Fibroblast of lung (primary cell): Measurements from ENCODE around the gene BTBD9. TPM values are rescaled to one million over a fixed set of nuclear protein-coding genes. Genes with fewer than 3 reads are reported as not detected.

ENCODE experiments used
- DNase-seq, 2 donors: peaks; one replicate each; pipeline versions ENCODE4 v3.0.0 to v3.0.0-alpha.2; 2010; ENCODE audit warnings: low read depth in 2 of 2
- H2AFZ ChIP-seq: 2 replicates; pipeline ENCODE4 v1.5.1; 2012; ENCODE audit warnings: low read length, control low read depth, inconsistent platforms
- H3K27ac ChIP-seq: 2 replicates; pipeline ENCODE4 v1.5.1; 2011; ENCODE audit warnings: low read length, control low read depth; ENCODE audit not compliant: insufficient read depth
- H3K27me3 ChIP-seq: 2 replicates; pipeline ENCODE4 v1.5.1; 2011; ENCODE audit warnings: mild to moderate bottlenecking, low read length; ENCODE audit not compliant: control insufficient read depth, insufficient read depth
- H3K36me3 ChIP-seq: 2 replicates; pipeline ENCODE4 v1.5.1; 2011; ENCODE audit warnings: low read length; ENCODE audit not compliant: control insufficient read depth, insufficient read depth
- H3K4me1 ChIP-seq: 2 replicates; pipeline ENCODE4 v1.5.1; 2011; ENCODE audit warnings: low read length; ENCODE audit not compliant: control insufficient read depth, insufficient read depth; ENCODE audit errors: extremely low read depth
- H3K4me2 ChIP-seq: 2 replicates; pipeline ENCODE4 v1.5.1; 2011; ENCODE audit warnings: low read length, control low read depth; ENCODE audit not compliant: insufficient read depth; ENCODE audit errors: extremely low read depth
- H3K4me3 ChIP-seq, 4 experiments: fragments of 200-600 bp in 1 of 4; sonication (generic) in 1 of 4; replicated peaks in 1 of 4; 2 replicates each; pipeline ENCODE4 v1.5.1; 2011 to 2016; ENCODE audit warnings: low read length in 4 of 4, low read depth in 3 of 4, mild to moderate bottlenecking in 3 of 4, control low read depth in 2 of 4, inconsistent platforms in 1 of 4, mixed read lengths in 1 of 4; ENCODE audit not compliant: insufficient read depth in 1 of 4; ENCODE audit errors: control extremely low read depth in 1 of 4
- H3K79me2 ChIP-seq: 2 replicates; pipeline ENCODE4 v1.5.1; 2012; ENCODE audit warnings: mild to moderate bottlenecking, low read length, inconsistent platforms; ENCODE audit not compliant: control insufficient read depth, insufficient read depth
- H3K9ac ChIP-seq: 2 replicates; pipeline ENCODE4 v1.5.1; 2011; ENCODE audit warnings: mild to moderate bottlenecking, low read length, control low read depth; ENCODE audit not compliant: insufficient read depth
- H3K9me3 ChIP-seq: 2 replicates; pipeline ENCODE4 v1.5.1; 2012; ENCODE audit warnings: low read depth, low read length; ENCODE audit not compliant: control insufficient read depth, insufficient read depth
- H4K20me1 ChIP-seq: 2 replicates; pipeline ENCODE4 v1.5.1; 2011; ENCODE audit warnings: low read length; ENCODE audit not compliant: control insufficient read depth, insufficient read depth; ENCODE audit errors: extremely low read depth
- EZH2 ChIP-seq: IDR thresholded peaks from 2 replicates; pipeline ENCODE4 v1.5.1; 2012; ENCODE audit warnings: low read length, control low read depth, mild to moderate bottlenecking; ENCODE audit errors: missing control alignments
- polyA plus RNA-seq, 2 donors: library from polyadenylated mRNA; depleted of rRNA in 1 of 2; stranded (reverse) in 1 of 2; unstranded in 1 of 2; fragments of >200 nt; gene quantifications; 2 replicates each; pipeline ENCODE4 v1.2.1, GENCODE V29; 2011 to 2012; ENCODE audit warnings: missing spikeins in 1 of 2
- total RNA-seq: library from RNA; depleted of rRNA; stranded (reverse); fragments of >200 nt; gene quantifications from 2 replicates; pipeline ENCODE4 v1.2.1, GENCODE V29; 2014
- TF ChIP-seq, protein P1 (sequence below), 2 donors: IDR thresholded peaks in 1 of 2; conservative IDR thresholded peaks in 1 of 2; 1 replicate in 1 of 2; 2 replicates in 1 of 2; pipeline ENCODE4 v1.5.1; 2011 to 2012; ENCODE audit warnings: low read length in 2 of 2, control low read depth in 1 of 2, inconsistent platforms in 1 of 2, low read depth in 1 of 2, mild to moderate bottlenecking in 1 of 2

Gene BTBD9
- total and polyA plus RNA-seq, 2 donors (not counting 1 experiment from before 2014, with no cell fraction given): 7.7 to 13.4 TPM

DNA sequence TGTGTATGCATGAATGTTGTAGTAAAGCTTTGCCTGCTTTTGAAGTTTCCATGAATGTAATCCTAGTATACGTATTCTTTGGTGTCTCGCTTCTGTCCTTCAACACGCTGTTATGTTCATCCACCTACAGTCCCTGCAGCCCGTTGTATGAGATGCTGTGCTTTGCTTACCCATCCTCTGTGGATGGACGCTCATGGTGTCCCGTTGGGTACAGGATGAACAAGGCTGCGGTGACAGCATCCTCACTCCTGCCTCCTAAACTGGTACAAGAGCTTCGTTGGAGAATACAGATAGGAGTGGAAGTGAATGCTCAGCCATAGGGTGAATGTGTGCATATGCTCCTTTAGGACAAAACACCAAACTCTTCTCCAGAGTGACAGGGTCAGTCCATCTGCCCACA, 454.0 kb downstream of the BTBD9 start:
- H4K20me1 ChIP-seq: no peaks in the 10 kb centered on the region
- no peak overlapping the region for H3K4me2 ChIP-seq
- H3K36me3 ChIP-seq: no peaks in the 10 kb centered on the region
- no peaks in the 10 kb centered on the region for H3K27me3 ChIP-seq
- DNase-seq: no peak
- no peak overlapping the region for H2AFZ ChIP-seq
- H3K4me1 ChIP-seq: no peaks in the 10 kb centered on the region
- H3K27ac ChIP-seq: no peak overlapping the region
- no peaks in the 10 kb centered on the region for H3K79me2 ChIP-seq
- H3K9ac ChIP-seq: no peak overlapping the region
- no peak overlapping the region for H3K4me3 ChIP-seq
- no peak for TF ChIP-seq EZH2
- TF ChIP-seq, protein P1, sequence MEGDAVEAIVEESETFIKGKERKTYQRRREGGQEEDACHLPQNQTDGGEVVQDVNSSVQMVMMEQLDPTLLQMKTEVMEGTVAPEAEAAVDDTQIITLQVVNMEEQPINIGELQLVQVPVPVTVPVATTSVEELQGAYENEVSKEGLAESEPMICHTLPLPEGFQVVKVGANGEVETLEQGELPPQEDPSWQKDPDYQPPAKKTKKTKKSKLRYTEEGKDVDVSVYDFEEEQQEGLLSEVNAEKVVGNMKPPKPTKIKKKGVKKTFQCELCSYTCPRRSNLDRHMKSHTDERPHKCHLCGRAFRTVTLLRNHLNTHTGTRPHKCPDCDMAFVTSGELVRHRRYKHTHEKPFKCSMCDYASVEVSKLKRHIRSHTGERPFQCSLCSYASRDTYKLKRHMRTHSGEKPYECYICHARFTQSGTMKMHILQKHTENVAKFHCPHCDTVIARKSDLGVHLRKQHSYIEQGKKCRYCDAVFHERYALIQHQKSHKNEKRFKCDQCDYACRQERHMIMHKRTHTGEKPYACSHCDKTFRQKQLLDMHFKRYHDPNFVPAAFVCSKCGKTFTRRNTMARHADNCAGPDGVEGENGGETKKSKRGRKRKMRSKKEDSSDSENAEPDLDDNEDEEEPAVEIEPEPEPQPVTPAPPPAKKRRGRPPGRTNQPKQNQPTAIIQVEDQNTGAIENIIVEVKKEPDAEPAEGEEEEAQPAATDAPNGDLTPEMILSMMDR (conservative IDR thresholded peaks at IDR 0.05 in 1 of 2, IDR thresholded peaks at IDR 0.05 in 1 of 2; ENCODE audit: low read depth in 1 of 2, low read length in 2 of 2): no peak
- H3K9me3 ChIP-seq: no peaks in the 10 kb centered on the region

DNA sequence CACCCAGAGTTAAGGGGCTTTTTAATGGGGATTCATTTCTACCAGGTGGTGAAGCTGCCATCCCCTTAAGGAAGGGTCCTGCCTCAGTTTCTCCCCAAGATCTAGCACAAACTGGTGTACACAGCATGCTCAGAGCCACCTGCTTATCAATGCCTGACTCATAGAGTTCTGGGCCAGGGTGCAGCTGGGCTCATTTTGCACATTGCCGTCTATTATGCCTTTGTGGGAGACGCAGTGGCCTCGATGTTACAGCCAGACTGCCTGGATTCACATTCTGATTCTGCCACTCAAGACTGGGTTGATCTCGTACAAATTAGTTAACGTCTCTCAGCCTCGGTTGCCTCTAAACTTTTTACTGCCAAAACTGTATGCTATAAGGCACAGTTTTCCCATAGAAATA, 454.5 kb downstream of the BTBD9 start:
- no peak overlapping the region for H2AFZ ChIP-seq
- no peak for DNase-seq
- no peak overlapping the region for H3K27ac ChIP-seq
- no peaks in the 10 kb centered on the region for H3K36me3 ChIP-seq
- no peak overlapping the region for H3K4me2 ChIP-seq
- no peaks in the 10 kb centered on the region for H3K27me3 ChIP-seq
- H3K9me3 ChIP-seq: no peaks in the 10 kb centered on the region
- H3K4me3 ChIP-seq: no peak overlapping the region
- no peaks in the 10 kb centered on the region for H3K79me2 ChIP-seq
- H4K20me1 ChIP-seq: no peaks in the 10 kb centered on the region
- TF ChIP-seq EZH2: no peak
- TF ChIP-seq, protein P1 (conservative IDR thresholded peaks at IDR 0.05 in 1 of 2, IDR thresholded peaks at IDR 0.05 in 1 of 2; ENCODE audit: low read depth in 1 of 2, low read length in 2 of 2): no peak
- H3K4me1 ChIP-seq: no peaks in the 10 kb centered on the region
- H3K9ac ChIP-seq: no peak overlapping the region

DNA sequence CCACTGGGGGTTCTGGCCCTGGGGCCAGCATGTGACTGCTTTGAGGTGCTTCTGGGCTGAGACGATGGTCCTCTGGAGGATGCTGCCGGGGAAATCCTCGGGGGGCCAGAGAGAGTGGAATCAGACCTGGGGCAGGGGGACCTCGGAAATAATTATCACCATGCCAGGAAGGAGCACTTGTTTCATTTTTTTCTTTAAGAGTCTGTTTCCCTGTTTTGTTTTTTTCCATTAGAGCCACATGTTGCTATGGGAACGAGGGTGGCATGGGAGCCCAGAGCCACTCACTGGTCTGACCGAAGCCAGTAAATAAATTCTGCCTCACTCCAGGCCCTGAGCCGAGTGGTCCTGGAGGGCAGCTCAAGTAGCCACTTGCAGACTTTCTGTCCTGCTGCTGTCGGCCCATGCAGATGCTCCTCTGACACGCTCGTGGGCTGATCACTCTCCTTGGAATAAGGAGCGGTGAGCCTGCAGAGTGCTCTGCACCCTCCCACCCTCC, 455.1 kb downstream of the BTBD9 start:
- no peaks in the 10 kb centered on the region for H3K9me3 ChIP-seq
- no peaks in the 10 kb centered on the region for H3K36me3 ChIP-seq
- no peaks in the 10 kb centered on the region for H3K27me3 ChIP-seq
- no peaks in the 10 kb centered on the region for H3K4me1 ChIP-seq
- H3K27ac ChIP-seq: no peak overlapping the region
- no peak overlapping the region for H3K9ac ChIP-seq
- no peak for DNase-seq
- H3K4me2 ChIP-seq: no peak overlapping the region
- TF ChIP-seq EZH2: no peak
- TF ChIP-seq, protein P1 (conservative IDR thresholded peaks at IDR 0.05 in 1 of 2, IDR thresholded peaks at IDR 0.05 in 1 of 2; ENCODE audit: low read depth in 1 of 2, low read length in 2 of 2): no peak
- no peaks in the 10 kb centered on the region for H3K79me2 ChIP-seq
- H3K4me3 ChIP-seq: no peak overlapping the region
- H4K20me1 ChIP-seq: no peaks in the 10 kb centered on the region
- no peak overlapping the region for H2AFZ ChIP-seq
